OCI-LY1 (cell line): ENCODE measurements around the gene P2RY12.

Experiments
- CTCF ChIP-seq: fragments of 200-600 bp; sonication (generic), shearing (Covaris generic); IDR thresholded peaks from 2 replicates; pipeline ENCODE4 v1.5.1; 2017; ENCODE audit warnings: mild to moderate bottlenecking, antibody characterized with exemption, low read length, moderate library complexity, mixed read lengths
- EZH2 ChIP-seq: fragments of 200-600 bp; sonication (generic), shearing (Covaris generic); IDR thresholded peaks from 2 replicates; pipeline ENCODE4 v1.8.0; 2017; ENCODE audit warnings: borderline replicate concordance, mixed run types, mild to moderate bottlenecking, antibody characterized with exemption, low read length, moderate library complexity, mixed read lengths

- TF ChIP-seq CTCF (no peak), EZH2 (no peak)
These were observed 7.2 kb upstream of the P2RY12 start for GRCh38 chr3:151391720-151392119.
